ENCODE results near the gene IFITM2.
"Not testable (repeated sequence)": the region's sequence is repeated elsewhere in the genome, so short reads cannot be mapped to it uniquely, and the experiment has no call there.

Gene IFITM2

GRCh38 chr11:282171-282570 lies 25.4 kb upstream of the IFITM2 start:
- DNase-seq: no peak

DNA sequence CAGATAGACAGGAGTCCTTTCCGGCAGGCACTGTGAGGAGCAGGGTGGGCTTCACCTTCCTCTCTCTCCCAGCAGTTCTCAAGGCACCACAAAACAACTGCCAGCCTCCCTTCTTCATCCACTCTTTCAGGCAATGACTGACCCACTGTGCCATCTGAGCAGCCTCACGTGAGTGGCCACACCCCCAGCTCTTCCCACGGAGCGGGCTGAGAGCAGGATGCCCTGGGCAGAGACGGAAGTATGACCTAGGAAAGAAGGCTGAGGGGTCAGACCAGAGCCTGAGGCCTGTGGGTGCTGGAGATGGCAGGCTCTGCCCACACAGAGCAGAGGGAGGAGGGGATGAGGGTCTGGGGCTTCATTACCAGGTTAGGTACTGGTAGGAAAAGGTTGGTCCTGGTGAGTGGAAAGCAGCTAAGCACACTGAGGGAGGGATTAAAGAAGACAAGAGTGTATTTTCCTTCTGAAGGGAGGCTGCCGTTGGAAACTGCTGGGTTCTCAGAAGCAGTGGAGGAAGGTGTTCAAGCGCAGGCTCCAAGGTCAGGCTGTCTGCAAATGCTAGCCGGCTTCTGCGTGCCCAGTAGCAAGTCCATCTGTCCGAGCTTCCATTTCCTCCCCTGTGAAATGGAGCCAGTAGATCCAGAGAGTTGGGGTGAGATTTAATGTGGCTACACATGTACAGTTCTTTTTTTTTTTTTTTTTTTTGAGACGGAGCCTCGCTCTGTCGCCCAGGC lies 24.8 kb upstream of the IFITM2 start:
- no peak for DNase-seq

DNA sequence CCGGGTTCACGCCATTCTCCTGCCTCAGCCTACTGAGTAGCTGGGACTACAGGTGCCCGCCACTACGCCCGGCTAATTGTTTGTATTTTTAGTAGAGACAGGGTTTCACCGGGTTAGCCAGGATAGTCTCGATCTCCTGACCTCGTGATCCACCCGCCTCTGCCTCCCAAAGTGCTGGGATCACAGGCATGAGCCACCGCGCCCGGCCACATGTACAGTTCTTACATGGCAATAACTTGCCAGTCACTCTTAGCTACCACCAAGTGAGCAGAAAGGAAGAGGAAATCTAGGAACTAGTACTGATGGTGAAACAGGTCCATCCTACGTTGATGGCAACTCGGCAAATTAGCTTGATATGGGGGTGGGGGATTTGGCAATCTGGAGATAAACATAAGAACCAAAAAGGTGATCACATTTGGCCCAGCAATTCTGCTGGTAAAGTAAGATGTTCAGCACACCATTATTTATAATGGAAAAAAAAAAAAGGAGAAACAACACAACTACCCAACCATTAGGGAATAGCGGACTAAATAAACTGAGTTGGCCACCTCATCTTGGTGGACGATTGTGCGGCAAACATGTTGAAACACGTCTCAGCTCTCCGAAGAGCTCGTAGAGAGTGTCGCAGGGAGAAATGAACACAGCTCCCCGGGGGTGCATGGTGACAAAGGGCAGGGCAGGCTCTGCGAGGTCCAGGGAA lies 24.1 kb upstream of the IFITM2 start:
- no peak for DNase-seq

DNA sequence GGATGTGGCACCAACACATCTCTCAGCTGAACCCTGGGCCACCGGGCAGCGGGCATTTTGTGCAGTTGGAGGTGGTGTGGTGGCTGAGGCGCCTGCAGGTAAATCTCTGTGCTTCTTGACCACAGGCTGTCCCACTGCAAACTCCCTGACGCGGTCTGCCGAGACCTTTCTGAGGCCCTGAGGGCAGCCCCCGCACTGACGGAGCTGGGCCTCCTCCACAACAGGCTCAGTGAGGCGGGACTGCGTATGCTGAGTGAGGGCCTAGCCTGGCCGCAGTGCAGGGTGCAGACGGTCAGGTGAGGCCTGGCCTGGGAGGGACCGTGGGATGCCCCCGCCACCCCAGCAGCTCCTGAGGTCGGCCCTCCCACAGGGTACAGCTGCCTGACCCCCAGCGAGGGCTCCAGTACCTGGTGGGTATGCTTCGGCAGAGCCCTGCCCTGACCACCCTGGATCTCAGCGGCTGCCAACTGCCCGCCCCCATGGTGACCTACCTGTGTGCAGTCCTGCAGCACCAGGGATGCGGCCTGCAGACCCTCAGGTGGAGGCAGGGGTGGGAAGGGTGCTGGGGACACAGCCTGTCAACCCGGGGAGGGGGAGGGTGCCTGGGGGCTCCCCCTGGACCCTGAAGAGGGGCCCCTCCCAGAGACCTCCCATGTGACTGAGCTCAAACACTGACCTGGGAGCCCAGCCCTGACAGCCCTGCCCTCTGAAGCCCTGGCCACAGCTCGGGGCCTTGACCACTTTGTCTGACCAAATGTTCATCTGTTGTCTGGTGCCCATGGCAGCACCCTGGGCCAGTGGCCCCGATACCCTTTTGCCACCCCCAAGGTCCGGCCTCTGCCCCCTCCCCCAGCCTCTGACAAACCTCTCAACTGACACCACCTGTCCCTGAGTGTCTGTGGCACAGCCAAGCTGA lies 23.3 kb upstream of the IFITM2 start:
- DNase-seq: no peak

DNA sequence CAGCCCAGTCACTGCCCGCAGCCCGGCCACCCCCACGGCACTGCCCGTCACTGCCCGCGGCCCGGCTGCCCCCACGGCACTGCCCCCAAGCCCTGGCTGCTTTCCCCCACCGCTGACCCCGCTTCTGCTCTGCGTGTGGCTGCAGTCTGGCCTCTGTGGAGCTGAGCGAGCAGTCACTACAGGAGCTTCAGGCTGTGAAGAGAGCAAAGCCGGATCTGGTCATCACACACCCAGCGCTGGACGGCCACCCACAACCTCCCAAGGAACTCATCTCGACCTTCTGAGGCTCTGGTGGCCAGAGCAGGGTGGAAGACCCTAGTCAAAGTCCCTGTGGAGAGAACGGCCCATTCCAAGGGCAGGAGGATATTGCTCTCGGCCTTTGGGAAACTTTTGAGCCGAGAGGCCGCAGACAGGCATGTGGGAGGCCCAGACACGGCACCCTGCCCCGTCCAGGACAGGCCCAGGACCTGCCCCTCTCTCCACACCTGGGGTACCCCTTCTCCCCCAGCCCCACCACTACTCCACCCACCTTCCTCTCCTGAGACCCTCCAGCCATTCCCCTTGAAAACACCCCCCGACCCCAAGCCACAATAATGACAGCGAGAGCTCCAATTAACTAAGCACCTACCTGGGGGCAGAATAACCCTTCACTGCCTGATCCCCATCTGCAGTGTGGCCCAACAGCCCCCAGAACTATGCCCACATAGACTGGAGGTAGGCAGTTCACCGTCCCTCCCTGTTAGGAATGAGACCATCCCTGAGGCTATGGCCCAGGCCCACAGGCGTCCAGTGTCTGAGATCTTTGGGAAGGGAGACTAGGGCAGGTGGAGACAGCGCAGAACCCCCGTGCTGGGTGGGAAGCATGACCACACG lies 22.4 kb upstream of the IFITM2 start:
- no peak for DNase-seq

DNA sequence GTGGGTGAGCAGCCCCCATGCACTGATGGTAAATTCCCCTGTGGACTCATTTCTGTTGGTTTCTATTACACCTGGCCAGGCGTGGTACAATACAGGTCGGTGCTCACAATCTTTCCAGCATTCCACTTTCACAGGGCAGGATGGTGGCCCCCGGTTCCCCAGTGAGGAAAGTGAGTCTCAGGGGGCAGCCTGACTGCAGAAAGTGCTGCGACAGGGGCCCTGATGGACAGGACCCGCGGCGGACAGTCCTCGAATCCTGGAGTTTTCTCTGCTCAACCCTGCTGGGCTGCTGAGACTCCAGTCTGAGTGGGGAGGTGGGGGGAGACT lies 21.8 kb upstream of the IFITM2 start:
- DNase-seq: no peak

GRCh38 chr11:286977-287820 lies 20.4 kb upstream of the IFITM2 start:
- DNase-seq: not testable (repeated sequence)

DNA sequence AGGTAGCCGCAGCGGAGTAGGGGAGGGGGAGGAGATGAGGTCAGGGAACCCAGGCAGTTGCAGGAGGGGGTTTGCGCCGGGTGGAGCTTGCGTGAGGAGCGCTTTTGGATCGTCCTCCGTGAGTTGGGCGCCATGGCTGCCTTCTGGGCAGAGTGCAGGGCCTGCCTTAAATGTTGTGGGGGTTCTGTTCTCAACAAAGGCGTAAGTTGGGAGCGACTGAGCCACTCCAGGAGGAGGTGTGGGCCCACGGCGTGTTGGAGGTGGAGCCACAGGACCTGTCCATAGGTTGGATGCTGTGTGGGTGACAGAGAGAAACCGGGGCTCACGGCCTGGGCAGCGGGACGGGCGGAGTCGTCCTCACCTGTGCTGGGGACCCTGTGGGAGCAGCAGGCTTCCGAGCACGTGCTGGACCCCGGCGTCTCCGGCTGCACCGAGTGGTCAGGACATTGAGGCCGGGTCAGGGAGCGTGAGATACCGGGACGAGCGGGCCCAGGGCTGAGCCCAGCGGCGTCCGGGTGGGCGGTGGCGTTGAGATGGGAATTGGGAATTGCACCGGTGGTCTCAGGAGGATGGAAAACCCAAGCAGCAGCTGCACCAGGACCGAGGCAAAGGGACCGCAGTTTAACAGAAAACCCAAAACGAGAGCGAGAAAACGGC lies 19.7 kb upstream of the IFITM2 start:
- no peak for DNase-seq

GRCh38 chr11:288478-289397 lies 18.9 kb upstream of the IFITM2 start, which contains the start of gene PGGHG:
TSS of gene PGGHG (plus strand) at chr11:289126. CDS start at chr11:289817, 691 bp downstream.
- no peak for DNase-seq

- no peak for DNase-seq
These were observed 18.3 kb upstream of the IFITM2 start for GRCh38 chr11:289398-289711.

DNA sequence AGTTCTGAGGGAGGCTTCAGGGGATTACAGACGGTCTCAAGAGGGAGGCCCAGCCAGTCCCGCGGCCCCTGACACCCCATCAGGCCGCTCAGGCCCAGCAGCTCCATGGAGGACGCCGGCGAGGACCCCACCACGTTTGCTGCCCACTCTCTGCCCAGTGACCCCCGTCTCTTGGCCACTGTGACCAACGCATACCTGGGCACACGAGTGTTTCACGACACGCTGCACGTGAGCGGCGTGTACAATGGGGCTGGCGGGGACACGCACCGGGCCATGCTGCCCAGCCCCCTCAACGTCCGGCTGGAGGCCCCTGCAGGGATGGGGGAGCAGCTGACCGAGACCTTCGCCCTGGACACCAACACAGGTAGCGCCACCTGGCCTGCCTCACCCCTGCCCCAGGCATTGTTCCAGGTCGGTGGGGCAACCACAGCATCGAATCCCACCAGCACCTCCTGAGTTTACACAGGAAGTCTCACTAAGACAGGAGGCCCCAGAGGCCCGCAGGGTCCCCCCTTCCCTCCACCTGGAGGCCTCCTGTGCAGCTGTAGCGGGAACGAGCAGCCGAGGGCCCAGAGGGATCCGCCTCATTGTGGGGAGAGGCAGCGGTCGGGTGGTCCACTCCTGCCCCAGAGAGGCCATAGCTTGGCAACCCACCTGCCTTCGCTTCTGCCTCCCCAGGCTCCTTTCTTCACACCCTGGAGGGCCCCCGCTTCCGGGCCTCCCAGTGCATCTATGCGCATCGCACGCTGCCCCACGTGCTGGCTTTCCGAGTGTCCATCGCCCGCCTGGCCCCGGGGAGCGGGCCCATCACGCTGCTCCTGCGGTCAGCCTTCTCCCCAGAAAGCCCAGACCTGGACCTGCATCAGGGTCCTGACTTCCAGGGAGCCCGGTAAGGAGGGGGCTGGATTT lies 17.6 kb upstream of the IFITM2 start:
- no peak for DNase-seq

DNA sequence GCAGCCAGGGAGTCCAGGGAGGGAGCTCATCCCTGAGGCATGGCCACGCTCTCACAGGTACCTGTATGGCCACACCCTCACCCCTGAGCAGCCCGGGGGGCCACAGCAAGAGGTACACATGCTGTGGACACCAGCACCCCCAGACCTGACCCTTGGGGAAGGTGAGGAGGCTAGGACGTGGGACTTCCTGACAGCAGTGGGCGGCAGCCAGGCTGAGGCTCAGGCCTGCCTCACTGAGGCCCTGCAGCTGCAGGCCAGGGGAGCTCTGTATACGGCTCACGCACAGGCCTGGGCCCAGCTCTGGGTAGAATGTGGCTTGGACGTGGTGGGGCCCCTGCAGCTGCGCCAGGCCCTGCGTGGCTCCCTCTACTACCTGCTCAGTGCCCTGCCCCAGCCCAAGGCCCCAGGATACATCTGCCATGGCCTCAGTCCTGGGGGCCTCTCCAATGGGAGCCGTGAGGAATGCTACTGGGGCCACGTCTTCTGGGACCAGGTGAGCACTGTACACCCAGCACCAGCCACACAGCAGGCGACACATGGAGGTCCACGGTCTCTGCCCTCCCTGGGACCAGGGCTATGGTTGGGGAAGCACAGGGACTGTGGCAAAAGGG lies 16.9 kb upstream of the IFITM2 start:
- no peak for DNase-seq

GRCh38 chr11:291281-292210 lies 16.1 kb upstream of the IFITM2 start:
- DNase-seq: no peak

DNA sequence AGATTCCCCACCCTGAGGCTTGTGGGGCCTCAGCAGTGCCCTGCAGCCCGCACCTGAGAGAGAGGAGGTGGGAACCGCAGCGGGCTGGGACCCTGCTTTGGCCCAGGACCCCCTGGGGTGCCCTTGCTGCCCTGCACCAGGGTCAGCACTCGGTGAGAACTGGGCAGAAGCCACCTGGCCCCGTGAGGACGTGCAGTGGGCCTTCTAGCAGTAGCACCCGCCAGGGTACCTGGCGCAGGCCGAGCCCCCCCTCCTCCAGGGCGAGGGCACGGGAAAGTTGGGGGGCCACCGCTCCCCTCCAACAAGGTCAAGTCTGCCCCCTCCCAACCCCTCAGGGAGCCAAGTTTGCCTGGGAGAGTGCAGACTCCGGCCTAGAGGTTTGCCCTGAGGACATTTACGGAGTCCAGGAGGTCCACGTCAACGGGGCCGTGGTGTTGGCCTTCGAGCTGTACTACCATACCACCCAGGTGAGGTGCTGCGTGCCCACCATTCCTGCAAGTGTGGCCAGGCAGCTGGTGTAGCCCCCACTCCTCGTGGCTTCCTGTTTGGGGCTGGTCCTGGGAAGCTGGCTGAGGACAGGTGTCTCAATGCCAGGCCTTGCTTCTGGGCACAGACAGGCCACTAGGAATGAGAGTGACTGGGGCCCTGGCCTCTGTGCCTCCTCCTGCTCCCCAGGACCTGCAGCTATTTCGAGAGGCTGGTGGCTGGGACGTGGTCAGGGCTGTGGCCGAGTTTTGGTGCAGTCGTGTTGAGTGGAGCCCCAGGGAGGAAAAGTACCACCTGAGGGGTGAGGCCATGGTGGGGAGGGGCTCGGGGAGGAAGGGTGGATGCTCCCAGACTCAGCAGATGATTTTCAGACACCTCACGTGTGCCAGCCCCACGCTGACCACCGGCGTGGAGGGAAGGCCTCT lies 15.2 kb upstream of the IFITM2 start:
- no peak for DNase-seq

GRCh38 chr11:293271-293851 lies 14.3 kb upstream of the IFITM2 start:
- no peak for DNase-seq

Measured in midbrain (tissue), 1 donor.